ENCODE measurements around the gene MLYCD.

GRCh38 chr16:83937922-83938885 is 39.3 kb downstream of the MLYCD start:
- TF ChIP-seq CTCF (IDR thresholded peaks at IDR 0.05) = no peak
- no peak for TF ChIP-seq POLR2A (IDR thresholded peaks at IDR 0.05)
